H1 (cell line): ENCODE measurements around the gene FIG4. TPM values are rescaled to one million over a fixed set of nuclear protein-coding genes. Genes with fewer than 3 reads are reported as not detected.

ENCODE experiments used
- ASH2L ChIP-seq: fragments of 200-600, 300-600 bp; sonication (generic); IDR thresholded peaks from one replicate; pipeline ENCODE4 v1.7.1; 2017; ENCODE audit warnings: low read length
- CREB1 ChIP-seq: IDR thresholded peaks from 2 replicates; pipeline ENCODE4 v1.6.1; 2012; ENCODE audit warnings: inconsistent platforms
- CTBP2 ChIP-seq: IDR thresholded peaks from 2 replicates; pipeline ENCODE4 v1.7.0; 2011; ENCODE audit warnings: borderline replicate concordance, mild to moderate bottlenecking, moderate library complexity, mixed read lengths, low read length; ENCODE audit not compliant: insufficient read depth, insufficient read length
- EGR1 ChIP-seq: IDR thresholded peaks from 2 replicates; pipeline ENCODE4 v1.6.1; 2011; ENCODE audit warnings: low read depth, low read length, borderline replicate concordance
- JUND ChIP-seq: IDR thresholded peaks from 2 replicates; pipeline ENCODE4 v1.6.1; 2011; ENCODE audit warnings: mild to moderate bottlenecking, improper control_type of control experiment, low read length
- SIRT6 ChIP-seq: IDR thresholded peaks from one replicate; pipeline ENCODE4 v1.7.1; 2012; ENCODE audit warnings: low read length, inconsistent platforms
- TBP ChIP-seq: IDR thresholded peaks from 2 replicates; pipeline ENCODE4 v1.6.1; 2011; ENCODE audit warnings: low read depth, low read length, improper control_type of control experiment
- TEAD4 ChIP-seq: IDR thresholded peaks from 2 replicates; pipeline ENCODE4 v1.6.1; 2012; ENCODE audit warnings: low read depth, low read length, inconsistent platforms, mixed read lengths
- polyA plus RNA-seq, 7 experiments: library from polyadenylated mRNA; depleted of rRNA in 3 of 7; stranded (reverse) in 5 of 7; unstranded in 2 of 7; fragments of >200 nt in 5 of 7; fragments of 200-250 nt in 2 of 7; gene quantifications; 1 replicate in 5 of 7; 2 replicates in 1 of 7; 4 replicates in 1 of 7; pipeline versions ENCODE4 v1.2.1 to v1.2.3, GENCODE V29; 2011 to 2013; ENCODE audit warnings: missing spikeins in 2 of 7, mixed read lengths in 2 of 7
- total RNA-seq: library from RNA; stranded (reverse); fragmentation: NEBNext Ultra II Directional; extraction: Animal tissue kit (Norgen Biotek cat#: 25700); gene quantifications from 2 replicates; pipeline ENCODE4 v1.2.1, GENCODE V29; 2021
- TF ChIP-seq, protein P1 (sequence below): IDR thresholded peaks from 2 replicates; pipeline ENCODE4 v1.6.1; 2012; ENCODE audit warnings: inconsistent platforms

FIG4 gene
- total and polyA plus RNA-seq, 2 of the 8 experiments (the other 6 are each of a cell fraction or from before 2014, with no cell fraction given) = 11.8 to 21.9 TPM

DNA sequence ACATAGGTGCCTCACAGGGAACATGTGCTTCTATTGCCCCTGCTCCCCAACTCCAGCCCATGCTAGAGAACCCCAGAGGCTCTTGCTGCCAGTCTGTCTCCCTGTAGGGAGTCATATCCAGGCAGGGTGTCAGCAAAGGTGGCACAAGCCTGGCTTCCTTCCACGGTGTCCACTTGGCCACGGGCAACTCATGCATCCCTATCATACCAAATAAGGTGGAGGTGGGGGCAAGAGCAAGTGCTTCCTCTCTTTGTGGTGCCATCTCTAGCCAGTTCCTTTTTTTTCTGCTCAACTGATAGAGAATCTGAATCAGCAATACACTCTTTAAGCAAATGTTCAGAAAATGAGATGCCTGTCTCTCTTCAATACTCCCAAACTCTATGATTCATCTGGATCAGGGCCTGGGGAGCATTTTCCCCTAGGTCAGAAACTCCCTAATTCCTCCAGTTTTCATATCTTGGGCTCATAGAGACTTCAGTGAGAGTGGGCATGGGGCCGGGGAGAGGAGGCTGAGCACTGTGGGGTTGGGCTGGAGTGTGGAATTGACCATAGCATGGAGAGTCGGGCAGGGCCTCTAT is 182.0 kb downstream of the FIG4 start (continued):
- TF ChIP-seq, protein P1, sequence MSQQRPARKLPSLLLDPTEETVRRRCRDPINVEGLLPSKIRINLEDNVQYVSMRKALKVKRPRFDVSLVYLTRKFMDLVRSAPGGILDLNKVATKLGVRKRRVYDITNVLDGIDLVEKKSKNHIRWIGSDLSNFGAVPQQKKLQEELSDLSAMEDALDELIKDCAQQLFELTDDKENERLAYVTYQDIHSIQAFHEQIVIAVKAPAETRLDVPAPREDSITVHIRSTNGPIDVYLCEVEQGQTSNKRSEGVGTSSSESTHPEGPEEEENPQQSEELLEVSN = no peak
- TF ChIP-seq JUND (no peak), CTBP2 (no peak), CREB1 (no peak), SIRT6 (no peak), ASH2L (no peak), EGR1 (no peak), TEAD4 (no peak), TBP (no peak)
